Ovary (tissue), 9 donors: ENCODE data around the gene USP10. TPM values are rescaled to one million over a fixed set of nuclear protein-coding genes. Genes with fewer than 3 reads are reported as not detected.

Experiments
- DNase-seq, 5 donors: peaks; one replicate each; pipeline ENCODE4 v3.0.0-alpha.2; 2019 to 2020
- H3K27ac ChIP-seq, 2 donors: fragments of 200-600 bp; one replicate each; pipeline versions ENCODE4 v1.5.1 to v1.8.0; 2019 to 2022
- H3K27me3 ChIP-seq: fragments of 200-600 bp; one replicate; pipeline ENCODE4 v1.8.0; 2022
- H3K36me3 ChIP-seq: fragments of 200-600 bp; sonication (generic); one replicate; pipeline ENCODE4 v1.5.1; 2019
- H3K4me1 ChIP-seq: one replicate; pipeline ENCODE4 v1.8.1; 2013; ENCODE audit warnings: mild to moderate bottlenecking, moderate library complexity; ENCODE audit not compliant: insufficient read depth
- H3K4me3 ChIP-seq: fragments of 200-600 bp; sonication (generic); one replicate; pipeline ENCODE4 v1.5.1; 2017
- H3K9me3 ChIP-seq, 2 donors: fragments of 200-600 bp in 1 of 2; sonication (generic) in 1 of 2; one replicate each; pipeline versions ENCODE4 v1.5.1 to v1.8.1; 2013 to 2019; ENCODE audit warnings: mild to moderate bottlenecking in 1 of 2, moderate library complexity in 1 of 2
- EP300 ChIP-seq: sonication (generic); formaldehyde crosslinking; IDR thresholded peaks from one replicate; pipeline ENCODE4 v1.6.1; 2017; ENCODE audit warnings: antibody characterized with exemption
- POLR2A ChIP-seq: fragments of 450-650 bp; IDR thresholded peaks from one replicate; pipeline ENCODE4 v1.6.1; 2017; ENCODE audit warnings: antibody characterized with exemption, mild to moderate bottlenecking, moderate library complexity
- WGBS, 3 donors: extraction: QIAGEN DNeasy Blood & Tissue Kit in 1 of 3; methylation state at CpG; one replicate each; pipeline versions ENCODE4 v1.1.5 to v1.1.7; 2013 to 2017; 5-methylcytosine and 5-hydroxymethylcytosine counted together
- intact Hi-C, 4 donors: fragments of 100-400 bp; cut with DNase I; formaldehyde crosslinking; loops; one replicate each; pipeline versions ENCODE4 v1.11.0 to v1.15.1; 2022 to 2023
- polyA plus RNA-seq, 2 donors: library from polyadenylated mRNA; stranded (reverse); fragments of 200-250 nt in 1 of 2; fragments of 350-450 nt in 1 of 2; fragmentation: Illumina TruSeq in 1 of 2; extraction: RNeasy Lipid Tissue Mini Kit (QIAGEN cat#74804) in 1 of 2; gene quantifications; one replicate each; pipeline ENCODE4 v1.2.3, GENCODE V29; 2013 to 2014
- total RNA-seq, 7 donors: library from RNA; depleted of rRNA in 2 of 7; stranded (reverse); fragments of >200 nt in 2 of 7; fragmentation: NEBNext Ultra II Directional in 3 of 7; extraction: Animal tissue kit (Norgen Biotek cat#: 25700) in 3 of 7; gene quantifications; one replicate each; pipeline versions ENCODE4 v1.1.0 to v1.2.4, GENCODE V29; 2016 to 2023
- TF ChIP-seq, protein P1 (sequence below), 3 donors: fragments of 450-650 bp in 2 of 3; fragments of 200-600 bp in 1 of 3; IDR thresholded peaks; one replicate each; pipeline versions ENCODE4 v1.5.1 to v1.8.0; 2016 to 2022; ENCODE audit warnings: antibody characterized with exemption in 3 of 3, mild to moderate bottlenecking in 1 of 3
- donor health status: DM: no; HTN: no; CAD: no; lungs with moderate emphysema.
- donor health status: DM: no; HTN: no; CAD: no.
- donor health status: Bipolar disorder and iron deficiency.
- donor health status: DM: yes; HTN: yes; CAD: no.
- donor health status: DM: no; HTN: no; CAD: no.
- donor health status: DM: yes; HTN: yes; CAD: no.

USP10 gene
- total and polyA plus RNA-seq, 9 donors, result 24.6 to 98.8 (median 71.4) TPM

DNA sequence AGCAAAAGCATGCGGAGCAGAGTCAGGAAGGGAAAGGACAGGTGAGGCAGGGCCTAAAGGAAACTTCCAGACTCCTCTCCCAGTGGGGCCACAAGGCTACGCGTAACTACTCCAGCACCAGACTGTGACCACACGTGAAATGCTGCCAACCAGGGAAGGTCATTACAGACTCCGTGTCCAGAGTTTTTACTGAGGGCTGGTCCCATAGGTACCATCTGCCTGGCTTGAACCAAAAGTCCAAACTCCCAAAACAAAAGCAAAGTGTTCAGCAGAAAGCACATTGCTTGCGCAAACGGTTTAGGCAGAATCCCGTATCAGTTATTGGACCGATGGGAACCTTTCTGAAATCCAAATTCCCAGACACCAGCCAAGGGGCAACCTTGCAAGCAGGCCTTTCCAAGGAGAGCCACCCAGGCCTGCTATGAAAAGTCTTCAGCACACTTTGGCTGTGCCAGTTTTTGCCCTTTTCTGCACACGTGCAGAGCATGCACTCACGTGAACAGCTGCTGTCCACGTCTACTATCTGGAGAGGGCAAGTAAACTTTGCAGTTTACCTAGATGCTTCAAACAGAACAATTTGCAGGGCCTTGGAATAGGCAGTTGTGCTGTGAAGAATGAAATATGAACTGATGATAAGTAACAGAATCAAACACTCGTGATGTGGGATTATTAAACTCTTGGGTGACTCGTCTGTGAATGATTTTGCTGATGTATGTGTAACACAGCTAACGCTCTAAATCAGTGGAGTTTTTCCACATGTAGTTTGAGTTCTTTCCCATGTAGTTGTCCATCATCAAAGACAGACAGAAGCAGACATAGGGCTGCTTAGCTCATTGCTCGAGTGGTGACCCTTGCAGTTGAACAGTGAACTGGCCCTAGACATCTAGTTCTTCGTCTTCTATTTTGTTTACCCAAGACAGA is 61.9 kb downstream of the USP10 start:
- H3K27me3 ChIP-seq, result no peaks in the 10 kb centered on the region
- intact Hi-C loops, result no loop called here
- H3K4me3 ChIP-seq, result no peak overlapping the region
- DNase-seq, result no peak
- 81 to 84% (median 82%) methylated on average over 17 of the region's 17 CpGs for WGBS, 3 donors
- H3K4me1 ChIP-seq, result peaks cover 5% of the 10 kb centered on the region
- no peaks in the 10 kb centered on the region for H3K36me3 ChIP-seq
- H3K27ac ChIP-seq, result no peak overlapping the region
- TF ChIP-seq POLR2A, result no peak
- TF ChIP-seq, protein P1, sequence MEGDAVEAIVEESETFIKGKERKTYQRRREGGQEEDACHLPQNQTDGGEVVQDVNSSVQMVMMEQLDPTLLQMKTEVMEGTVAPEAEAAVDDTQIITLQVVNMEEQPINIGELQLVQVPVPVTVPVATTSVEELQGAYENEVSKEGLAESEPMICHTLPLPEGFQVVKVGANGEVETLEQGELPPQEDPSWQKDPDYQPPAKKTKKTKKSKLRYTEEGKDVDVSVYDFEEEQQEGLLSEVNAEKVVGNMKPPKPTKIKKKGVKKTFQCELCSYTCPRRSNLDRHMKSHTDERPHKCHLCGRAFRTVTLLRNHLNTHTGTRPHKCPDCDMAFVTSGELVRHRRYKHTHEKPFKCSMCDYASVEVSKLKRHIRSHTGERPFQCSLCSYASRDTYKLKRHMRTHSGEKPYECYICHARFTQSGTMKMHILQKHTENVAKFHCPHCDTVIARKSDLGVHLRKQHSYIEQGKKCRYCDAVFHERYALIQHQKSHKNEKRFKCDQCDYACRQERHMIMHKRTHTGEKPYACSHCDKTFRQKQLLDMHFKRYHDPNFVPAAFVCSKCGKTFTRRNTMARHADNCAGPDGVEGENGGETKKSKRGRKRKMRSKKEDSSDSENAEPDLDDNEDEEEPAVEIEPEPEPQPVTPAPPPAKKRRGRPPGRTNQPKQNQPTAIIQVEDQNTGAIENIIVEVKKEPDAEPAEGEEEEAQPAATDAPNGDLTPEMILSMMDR (IDR thresholded peaks at IDR 0.05), result no peak
- TF ChIP-seq EP300, result no peak
- no peaks in the 10 kb centered on the region for H3K9me3 ChIP-seq

DNA sequence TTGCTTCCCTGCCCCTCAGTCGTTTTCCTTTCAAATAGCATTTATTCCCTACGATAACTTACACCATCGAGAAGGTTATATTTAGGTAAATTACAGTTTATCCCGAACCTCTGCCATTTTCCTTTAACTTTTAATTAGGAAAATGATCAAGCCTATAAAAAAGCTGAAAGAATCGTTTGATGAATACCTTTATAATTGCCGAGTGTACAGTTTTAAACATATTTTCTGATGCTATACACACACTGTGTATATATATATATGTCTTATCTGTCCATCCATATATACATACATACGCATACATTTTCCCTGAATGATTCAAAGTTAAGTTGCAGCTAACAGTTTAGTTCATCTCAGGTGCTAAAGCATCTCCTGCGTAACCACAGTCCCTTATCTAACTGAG is 63.4 kb downstream of the USP10 start:
- 92 to 93% (median 93%) methylated on average over 8 of the region's 8 CpGs for WGBS, 3 donors
- intact Hi-C loops, result no loop called here
- TF ChIP-seq POLR2A (no peak), EP300 (no peak)
- TF ChIP-seq, protein P1 (IDR thresholded peaks at IDR 0.05), result no peak
- Histone ChIP-seq H3K9me3 (no peaks in the 10 kb centered on the region), H3K27ac (no peak overlapping the region), H3K27me3 (no peaks in the 10 kb centered on the region), H3K4me3 (no peak overlapping the region), H3K36me3 (no peaks in the 10 kb centered on the region), H3K4me1 (peaks cover 8% of the 10 kb centered on the region)
- no peak for DNase-seq

DNA sequence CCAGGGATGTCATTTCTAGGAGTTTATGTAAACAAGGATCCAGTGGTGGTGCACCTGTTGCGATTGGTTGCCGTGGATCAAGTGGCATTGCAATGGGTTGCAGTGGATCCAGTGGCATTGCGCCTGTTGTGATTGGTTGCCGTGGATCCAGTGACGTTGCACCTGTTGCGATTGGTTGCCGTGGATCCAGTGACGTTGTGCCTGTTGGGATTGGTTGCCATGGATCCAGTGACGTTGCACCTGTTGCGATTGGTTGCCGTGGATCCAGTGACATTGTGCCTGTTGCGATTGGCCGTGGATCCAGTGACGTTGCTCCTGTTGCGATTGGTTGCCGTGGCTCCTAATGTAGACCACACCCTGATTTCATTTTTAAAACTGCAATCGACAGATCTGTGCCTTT is 63.8 kb downstream of the USP10 start:
- peaks cover 7% of the 10 kb centered on the region for H3K4me1 ChIP-seq
- H3K27ac ChIP-seq, result no peak overlapping the region
- no peak for DNase-seq
- H3K36me3 ChIP-seq, result no peaks in the 10 kb centered on the region
- H3K27me3 ChIP-seq, result no peaks in the 10 kb centered on the region
- intact Hi-C loops, result no loop called here
- H3K9me3 ChIP-seq, result no peaks in the 10 kb centered on the region
- TF ChIP-seq EP300, result no peak
- TF ChIP-seq POLR2A, result no peak
- TF ChIP-seq, protein P1 (IDR thresholded peaks at IDR 0.05), result no peak
- WGBS, 3 donors, result 94 to 97% (median 95%) methylated on average over 17 of the region's 17 CpGs
- H3K4me3 ChIP-seq, result no peak overlapping the region

DNA sequence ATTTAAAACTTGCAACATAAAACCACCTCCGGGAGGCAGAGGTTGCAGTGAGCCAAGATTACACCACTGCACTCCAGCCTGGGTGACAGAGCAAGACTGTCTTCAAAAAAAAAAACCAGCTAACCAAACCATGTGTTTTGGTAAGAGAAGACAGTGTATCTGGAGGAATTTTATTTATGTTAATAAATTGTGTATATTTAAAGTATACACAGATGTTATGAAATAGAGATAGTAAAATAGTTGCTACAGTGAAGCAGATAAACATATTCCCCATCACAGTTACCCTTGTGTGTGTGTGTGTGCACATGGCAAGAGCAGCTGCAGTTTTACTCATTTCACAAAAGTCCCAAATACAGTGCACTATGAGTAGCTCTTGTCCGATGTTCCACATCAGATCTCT is 65.2 kb downstream of the USP10 start:
- Histone ChIP-seq H3K27ac (no peak overlapping the region), H3K36me3 (no peaks in the 10 kb centered on the region)
- no peak for DNase-seq

More for the DNA sequence above, 65.2 kb downstream of the USP10 start:
- intact Hi-C loops, result loop anchor here in 1 of 4 donors (5.0 kb wide), 1 partner anchor 72 kb away; no protein-coding TSS in a partner anchor
- WGBS, 3 donors, result 26 to 56% (median 49%) methylated on average over 2 of the region's 2 CpGs
- Histone ChIP-seq H3K27me3 (no peaks in the 10 kb centered on the region), H3K4me1 (peaks cover 7% of the 10 kb centered on the region), H3K4me3 (no peak overlapping the region), H3K9me3 (no peaks in the 10 kb centered on the region)
- no peak for TF ChIP-seq POLR2A
- TF ChIP-seq, protein P1 (IDR thresholded peaks at IDR 0.05), result no peak
